Skeletal muscle tissue (tissue), 4 donors: ENCODE results near the gene MED12L. TPM values are rescaled to one million over a fixed set of nuclear protein-coding genes. Genes with fewer than 3 reads are reported as not detected.
"Not testable (repeated sequence)": the region's sequence is repeated elsewhere in the genome, so short reads cannot be mapped to it uniquely, and the experiment has no call there.

ENCODE experiments used
- H3K27ac ChIP-seq: one replicate; pipeline ENCODE4 v1.7.0; 2013; ENCODE audit warnings: mild to moderate bottlenecking, low read depth, low read length, inconsistent platforms
- H3K27me3 ChIP-seq, 3 donors: one replicate each; pipeline ENCODE4 v1.7.0; 2013; ENCODE audit warnings: low read length in 3 of 3; ENCODE audit not compliant: control insufficient read depth in 3 of 3, insufficient read depth in 3 of 3
- H3K36me3 ChIP-seq, 3 donors: one replicate each; pipeline ENCODE4 v1.7.0; 2013; ENCODE audit warnings: low read length in 3 of 3; ENCODE audit not compliant: control insufficient read depth in 3 of 3, insufficient read depth in 3 of 3
- H3K4me1 ChIP-seq, 3 donors: one replicate each; pipeline ENCODE4 v1.7.0; 2013; ENCODE audit warnings: low read length in 3 of 3, mild to moderate bottlenecking in 3 of 3; ENCODE audit not compliant: control insufficient read depth in 3 of 3, insufficient read depth in 3 of 3
- H3K4me3 ChIP-seq, 3 donors: one replicate each; pipeline ENCODE4 v1.7.0; 2013; ENCODE audit warnings: low read length in 3 of 3
- H3K9ac ChIP-seq, 3 donors: one replicate each; pipeline ENCODE4 v1.7.0; 2013; ENCODE audit warnings: low read length in 3 of 3, mild to moderate bottlenecking in 3 of 3, moderate library complexity in 2 of 3, low read depth in 1 of 3
- H3K9me3 ChIP-seq, 3 donors: one replicate each; pipeline ENCODE4 v1.7.0; 2013; ENCODE audit warnings: low read length in 3 of 3; ENCODE audit not compliant: control insufficient read depth in 3 of 3
- total RNA-seq: library from RNA; depleted of rRNA; stranded (reverse); fragments of >200 nt; gene quantifications from one replicate; pipeline ENCODE4 v1.2.3, GENCODE V29; 2014
- donor health status: Osteomylitis.

Gene MED12L
- total RNA-seq, 1 donor from 2014 or later = 8.9 TPM

- not testable (repeated sequence) for H3K4me1 ChIP-seq, H3K36me3 ChIP-seq, H3K4me3 ChIP-seq, H3K9ac ChIP-seq, H3K9me3 ChIP-seq, H3K27ac ChIP-seq, H3K27me3 ChIP-seq
These were observed 12.6 kb upstream of the MED12L start for GRCh38 chr3:151072842-151073241.

DNA sequence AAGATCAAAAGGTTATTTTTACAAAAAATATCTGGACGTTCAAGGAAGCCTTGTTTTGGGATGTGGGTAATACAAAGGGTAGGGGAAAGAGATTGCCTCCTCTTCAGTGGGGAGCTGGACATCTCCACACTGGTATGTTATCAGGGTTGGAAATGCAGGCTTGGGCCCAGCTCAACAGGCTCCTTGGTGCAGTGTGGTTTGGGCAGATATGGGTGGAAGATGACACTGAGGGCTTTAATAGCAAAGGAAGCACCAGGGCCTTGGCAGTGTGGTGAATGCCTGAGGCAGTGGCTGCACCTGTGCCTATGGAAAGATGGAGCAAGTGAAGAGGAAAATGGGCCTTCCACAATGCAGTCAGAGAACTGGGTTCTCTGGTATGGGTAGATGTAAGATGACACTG, 11.2 kb upstream of the MED12L start:
- Histone ChIP-seq H3K27me3 (peaks cover 0 to 9% (median 9%) of the 10 kb centered on the region in 3 donors), H3K36me3 (no peaks in the 10 kb centered on the region), H3K27ac (no peak overlapping the region), H3K9me3 (no peaks in the 10 kb centered on the region), H3K9ac (no peak overlapping the region), H3K4me1 (no peaks in the 10 kb centered on the region), H3K4me3 (no peak overlapping the region)

DNA sequence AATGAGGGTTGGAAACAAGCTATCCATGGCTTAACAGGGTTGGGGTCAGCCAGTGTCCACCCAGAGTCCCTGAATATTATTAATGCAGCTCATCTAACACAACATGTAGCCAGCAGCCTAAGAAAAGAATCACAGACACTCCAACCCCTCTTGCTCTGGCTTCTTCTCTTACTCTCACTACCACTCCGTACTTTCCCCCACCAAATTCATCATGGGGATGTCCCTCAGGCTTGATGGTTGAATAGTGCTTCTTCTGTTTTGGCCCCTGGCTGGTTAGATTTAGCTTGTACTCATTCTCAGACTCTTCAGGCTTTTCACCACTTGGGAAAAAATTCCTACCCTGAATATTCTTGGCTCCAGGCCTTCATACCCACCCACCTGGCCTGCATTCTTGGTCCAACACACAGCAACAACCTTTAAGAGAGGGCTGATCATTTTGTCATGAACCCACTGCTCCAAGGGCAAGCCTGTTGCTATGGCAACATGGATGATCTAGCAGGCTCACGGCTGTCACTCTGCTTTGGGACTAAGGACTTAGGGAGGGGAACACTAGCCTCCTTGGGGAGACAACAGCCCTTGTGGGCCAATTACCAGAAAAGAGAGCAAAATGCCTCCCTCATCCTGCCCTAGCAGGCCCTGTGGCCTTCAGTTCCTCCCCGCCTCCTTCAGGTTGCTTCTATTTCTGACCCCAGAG, 9.4 kb upstream of the MED12L start:
- H3K27ac ChIP-seq = no peak overlapping the region
- no peaks in the 10 kb centered on the region for H3K36me3 ChIP-seq
- peaks cover 0 to 11% (median 9%) of the 10 kb centered on the region in 3 donors for H3K27me3 ChIP-seq

GRCh38 chr3:151076626-151077025, 8.8 kb upstream of the MED12L start:
- Histone ChIP-seq H3K27ac (no peak overlapping the region), H3K27me3 (peaks cover 0 to 11% (median 9%) of the 10 kb centered on the region in 3 donors), H3K36me3 (no peaks in the 10 kb centered on the region), H3K9me3 (no peaks in the 10 kb centered on the region), H3K4me1 (no peaks in the 10 kb centered on the region), H3K4me3 (no peak overlapping the region), H3K9ac (no peak overlapping the region)

More for the DNA sequence above, 9.4 kb upstream of the MED12L start:
- Histone ChIP-seq H3K4me1 (no peaks in the 10 kb centered on the region), H3K9me3 (no peaks in the 10 kb centered on the region), H3K4me3 (no peak overlapping the region), H3K9ac (no peak overlapping the region)

- H3K4me1 ChIP-seq, H3K9ac ChIP-seq, H3K36me3 ChIP-seq, H3K9me3 ChIP-seq, H3K4me3 ChIP-seq, H3K27ac ChIP-seq: not testable (repeated sequence)
- H3K27me3 ChIP-seq = peaks cover 17 to 29% (median 22%) of the 10 kb centered on the region in 3 donors
These were observed 4.4 kb upstream of the MED12L start for GRCh38 chr3:151081082-151081481.

- Histone ChIP-seq H3K4me3 (no peak overlapping the region), H3K9me3 (no peaks in the 10 kb centered on the region), H3K27me3 (peaks cover 10 to 25% (median 20%) of the 10 kb centered on the region in 3 donors), H3K27ac (no peak overlapping the region), H3K4me1 (peaks cover 3 to 9% (median 8%) of the 10 kb centered on the region in 3 donors), H3K9ac (no peak overlapping the region), H3K36me3 (no peaks in the 10 kb centered on the region)
These were observed 2.3 kb upstream of the MED12L start for GRCh38 chr3:151082880-151083838.

DNA sequence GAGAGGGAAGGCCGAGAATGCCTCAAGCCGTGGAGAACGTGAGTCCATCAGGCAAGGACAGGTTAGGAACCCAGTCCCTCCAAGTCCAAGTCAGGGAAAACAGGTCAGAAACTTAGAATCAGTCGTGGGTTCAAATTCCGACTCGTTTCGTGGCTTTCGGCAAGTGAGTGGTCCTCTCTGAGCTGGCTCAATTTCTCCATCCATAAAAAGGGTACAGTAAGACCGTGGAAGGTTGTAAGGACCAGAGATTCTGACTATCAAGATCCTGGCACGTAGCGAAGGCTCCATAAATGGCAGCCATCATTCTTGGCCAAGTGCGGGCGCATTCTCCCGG, 604 bp upstream of the MED12L start:
- no peaks in the 10 kb centered on the region for H3K9me3 ChIP-seq
- peaks cover 6 to 25% (median 20%) of the 10 kb centered on the region in 3 donors for H3K27me3 ChIP-seq
- H3K36me3 ChIP-seq = no peaks in the 10 kb centered on the region
- peaks cover 3 to 9% (median 8%) of the 10 kb centered on the region in 3 donors for H3K4me1 ChIP-seq
- H3K4me3 ChIP-seq = peak overlapping the region in 2 of 3 donors; percentile 62 to 67
- H3K27ac ChIP-seq = no peak overlapping the region
- peak overlapping the region in 1 of 3 donors; percentile 45 for H3K9ac ChIP-seq

- H3K9me3 ChIP-seq = no peaks in the 10 kb centered on the region
- peak overlapping the region in 2 of 3 donors; percentile 2 to 64 for H3K9ac ChIP-seq
- H3K4me3 ChIP-seq = peak overlapping the region; percentile 51 to 67 (median 62)
- H3K27ac ChIP-seq = no peak overlapping the region
- no peaks in the 10 kb centered on the region for H3K36me3 ChIP-seq
- H3K27me3 ChIP-seq = peaks cover 6 to 25% (median 20%) of the 10 kb centered on the region in 3 donors
- H3K4me1 ChIP-seq = peaks cover 3 to 9% (median 8%) of the 10 kb centered on the region in 3 donors
These were observed 522 bp downstream of the MED12L start for GRCh38 chr3:151085889-151086483.

- H3K9me3 ChIP-seq = no peaks in the 10 kb centered on the region
- peak overlapping the region in 2 of 3 donors; percentile 33 to 64 for H3K9ac ChIP-seq
- H3K27me3 ChIP-seq = peaks cover 6 to 25% (median 20%) of the 10 kb centered on the region in 3 donors
- H3K4me1 ChIP-seq = peaks cover 3 to 9% (median 8%) of the 10 kb centered on the region in 3 donors
- H3K27ac ChIP-seq = no peak overlapping the region
- H3K4me3 ChIP-seq = peak overlapping the region; percentile 57 to 67 (median 59)
- no peaks in the 10 kb centered on the region for H3K36me3 ChIP-seq
These were observed 1.3 kb downstream of the MED12L start for GRCh38 chr3:151086484-151087456.
